Endodermal cell (in vitro differentiated cells): ENCODE measurements around the gene GAB3. TPM values are rescaled to one million over a fixed set of nuclear protein-coding genes. Genes with fewer than 3 reads are reported as not detected.
"Not testable (repeated sequence)": the region's sequence is repeated elsewhere in the genome, so short reads cannot be mapped to it uniquely, and the experiment has no call there.

ENCODE experiments used
- DNase-seq: peaks from one replicate; pipeline ENCODE4 v3.0.0-alpha.2; 2017
- H3K27ac ChIP-seq: 2 replicates; pipeline ENCODE4 v1.5.1; 2013; ENCODE audit warnings: mild to moderate bottlenecking, low read depth, low read length, moderate library complexity
- H3K27me3 ChIP-seq: 2 replicates; pipeline ENCODE4 v1.6.1; 2013; ENCODE audit warnings: mild to moderate bottlenecking, low read length, moderate library complexity; ENCODE audit not compliant: insufficient read depth, control insufficient read depth, poor library complexity, severe bottlenecking
- H3K36me3 ChIP-seq: 2 replicates; pipeline ENCODE4 v1.7.0; 2013; ENCODE audit warnings: mild to moderate bottlenecking, low read length, moderate library complexity; ENCODE audit not compliant: control insufficient read depth, insufficient read depth
- H3K4me1 ChIP-seq: one replicate; pipeline ENCODE4 v1.7.0; 2013; ENCODE audit warnings: low read length; ENCODE audit not compliant: control insufficient read depth, insufficient read depth
- H3K4me3 ChIP-seq: 2 replicates; pipeline ENCODE4 v1.5.1; 2013; ENCODE audit warnings: mild to moderate bottlenecking, low read length, moderate library complexity
- H3K9ac ChIP-seq: 2 replicates; pipeline ENCODE4 v1.6.1; 2013; ENCODE audit warnings: mild to moderate bottlenecking, low read length, moderate library complexity; ENCODE audit not compliant: poor library complexity, severe bottlenecking; ENCODE audit errors: extremely low read depth
- H3K9me3 ChIP-seq: 2 replicates; pipeline ENCODE4 v1.6.1; 2013; ENCODE audit warnings: mild to moderate bottlenecking, low read length, moderate library complexity; ENCODE audit not compliant: control insufficient read depth
- H3K27ac Mint-ChIP-seq: 2 replicates; pipeline ENCODE4 v1.8.0; 2020; ENCODE audit warnings: mixed read lengths
- H3K27me3 Mint-ChIP-seq: 2 replicates; pipeline ENCODE4 v1.8.0; 2021; ENCODE audit warnings: mild to moderate bottlenecking, mixed read lengths; ENCODE audit not compliant: insufficient read depth
- H3K36me3 Mint-ChIP-seq: 2 replicates; pipeline ENCODE4 v1.8.0; 2020; ENCODE audit warnings: low read depth, mixed read lengths
- H3K4me1 Mint-ChIP-seq: 2 replicates; pipeline ENCODE4 v1.8.0; 2020; ENCODE audit warnings: mixed read lengths
- H3K4me3 Mint-ChIP-seq: 2 replicates; pipeline ENCODE4 v1.8.0; 2020; ENCODE audit warnings: mild to moderate bottlenecking, moderate library complexity, mixed read lengths
- H3K9me3 Mint-ChIP-seq: 2 replicates; pipeline ENCODE4 v1.8.0; 2020; ENCODE audit warnings: mild to moderate bottlenecking, mixed read lengths
- WGBS, 2 experiments: methylation state at CpG; one replicate each; pipeline versions ENCODE4 v1.1.5 to v1.1.7; 2013; ENCODE audit warnings: missing lambda C conversion rate in 2 of 2, mixed read lengths in 1 of 2; ENCODE audit not compliant: insufficient coverage in 1 of 2, insufficient read length in 1 of 2; 5-methylcytosine and 5-hydroxymethylcytosine counted together
- total RNA-seq, 2 donors: library from RNA; stranded (reverse); fragmentation: NEBNext Ultra II Directional in 1 of 2; extraction: Animal tissue kit (Norgen Biotek cat#: 25700) in 1 of 2; gene quantifications; 2 replicates in 1 of 2; 3 replicates in 1 of 2; pipeline ENCODE4 v1.2.1, GENCODE V29; 2021
- TF ChIP-seq, protein P1 (sequence below): fragments of 200-600 bp; sonication (generic); conservative IDR thresholded peaks from 2 replicates; pipeline ENCODE4 v1.5.0; 2021; ENCODE audit warnings: antibody characterized with exemption, mild to moderate bottlenecking

Gene GAB3
- total RNA-seq, 2 donors from 2014 or later, result 0.13 to 0.55 TPM

DNA sequence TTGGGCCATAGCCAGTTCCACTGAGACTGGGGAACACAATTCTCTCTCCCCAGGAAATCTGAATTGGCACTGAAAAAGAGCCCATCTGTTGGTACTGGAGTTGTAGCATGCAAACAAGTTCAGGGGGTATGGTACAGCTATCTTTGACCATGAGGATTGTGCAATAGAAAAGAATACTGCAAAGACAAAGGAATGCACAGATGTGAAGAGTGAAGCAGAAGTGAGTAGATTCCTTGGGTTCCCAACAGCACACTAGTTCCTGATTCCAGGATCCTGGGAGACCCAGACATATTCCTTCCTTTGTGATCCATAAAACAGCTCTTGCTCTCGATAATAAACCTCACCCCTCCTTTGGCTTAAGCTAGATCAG is 54.2 kb downstream of the GAB3 start:
- H3K9ac ChIP-seq, result no peak overlapping the region
- H3K4me3 Mint-ChIP-seq, result no peak overlapping the region
- no peaks in the 10 kb centered on the region for H3K9me3 ChIP-seq
- no peak overlapping the region for H3K27ac Mint-ChIP-seq
- H3K27me3 ChIP-seq, result no peaks in the 10 kb centered on the region
- DNase-seq, result no peak
- WGBS, 2 experiments, result 85% methylated on average over 1 of the region's 1 CpG; no CpG with 5 or more reads in 1 of the 2 experiments
- no peaks in the 10 kb centered on the region for H3K36me3 Mint-ChIP-seq
- TF ChIP-seq, protein P1, sequence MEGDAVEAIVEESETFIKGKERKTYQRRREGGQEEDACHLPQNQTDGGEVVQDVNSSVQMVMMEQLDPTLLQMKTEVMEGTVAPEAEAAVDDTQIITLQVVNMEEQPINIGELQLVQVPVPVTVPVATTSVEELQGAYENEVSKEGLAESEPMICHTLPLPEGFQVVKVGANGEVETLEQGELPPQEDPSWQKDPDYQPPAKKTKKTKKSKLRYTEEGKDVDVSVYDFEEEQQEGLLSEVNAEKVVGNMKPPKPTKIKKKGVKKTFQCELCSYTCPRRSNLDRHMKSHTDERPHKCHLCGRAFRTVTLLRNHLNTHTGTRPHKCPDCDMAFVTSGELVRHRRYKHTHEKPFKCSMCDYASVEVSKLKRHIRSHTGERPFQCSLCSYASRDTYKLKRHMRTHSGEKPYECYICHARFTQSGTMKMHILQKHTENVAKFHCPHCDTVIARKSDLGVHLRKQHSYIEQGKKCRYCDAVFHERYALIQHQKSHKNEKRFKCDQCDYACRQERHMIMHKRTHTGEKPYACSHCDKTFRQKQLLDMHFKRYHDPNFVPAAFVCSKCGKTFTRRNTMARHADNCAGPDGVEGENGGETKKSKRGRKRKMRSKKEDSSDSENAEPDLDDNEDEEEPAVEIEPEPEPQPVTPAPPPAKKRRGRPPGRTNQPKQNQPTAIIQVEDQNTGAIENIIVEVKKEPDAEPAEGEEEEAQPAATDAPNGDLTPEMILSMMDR, result no peak
- H3K4me1 Mint-ChIP-seq, result no peaks in the 10 kb centered on the region
- H3K4me3 ChIP-seq, result no peak overlapping the region
- no peaks in the 10 kb centered on the region for H3K4me1 ChIP-seq
- H3K9me3 Mint-ChIP-seq, result peaks cover 51% of the 10 kb centered on the region
- no peaks in the 10 kb centered on the region for H3K36me3 ChIP-seq
- no peaks in the 10 kb centered on the region for H3K27me3 Mint-ChIP-seq
- no peak overlapping the region for H3K27ac ChIP-seq

- Histone ChIP-seq H3K4me1 (no peaks in the 10 kb centered on the region), H3K27me3 (no peaks in the 10 kb centered on the region), H3K4me3 (no peak overlapping the region), H3K9me3 (no peaks in the 10 kb centered on the region), H3K27ac (no peak overlapping the region), H3K36me3 (no peaks in the 10 kb centered on the region), H3K9ac (no peak overlapping the region)
- DNase-seq, result no peak
- WGBS, 2 experiments, result 83 to 94% methylated on average over 2 to 5 of the region's 8 CpGs
- TF ChIP-seq, protein P1, result no peak
- no peaks in the 10 kb centered on the region for H3K36me3 Mint-ChIP-seq
- H3K27me3 Mint-ChIP-seq, result no peaks in the 10 kb centered on the region
- peaks cover 51% of the 10 kb centered on the region for H3K9me3 Mint-ChIP-seq
- H3K4me3 Mint-ChIP-seq, result no peak overlapping the region
- H3K4me1 Mint-ChIP-seq, result no peaks in the 10 kb centered on the region
- no peak overlapping the region for H3K27ac Mint-ChIP-seq
These were observed 54.8 kb downstream of the GAB3 start for GRCh38 chrX:154695911-154696675.

DNA sequence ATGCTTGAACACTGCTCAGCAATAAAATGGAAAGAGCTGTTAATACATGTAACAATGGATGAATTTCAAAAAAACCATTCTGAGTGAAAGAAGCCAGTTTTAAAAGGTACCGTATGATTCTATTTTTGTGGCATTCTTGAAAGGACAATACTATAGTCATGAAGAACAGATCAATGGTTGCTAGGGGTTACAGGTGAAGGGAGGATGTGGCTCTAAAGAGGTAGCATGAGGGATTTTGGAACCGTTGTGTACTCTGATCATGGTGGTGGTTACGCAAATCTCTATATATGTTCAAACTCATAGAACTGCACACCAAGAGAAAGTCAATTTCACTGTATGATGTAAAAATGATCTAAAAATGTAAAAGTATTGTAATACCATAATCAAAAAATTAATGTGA is 57.5 kb downstream of the GAB3 start:
- no peaks in the 10 kb centered on the region for H3K27me3 ChIP-seq
- TF ChIP-seq, protein P1, result no peak
- H3K9ac ChIP-seq, result no peak overlapping the region
- Mint-ChIP-seq H3K27ac (no peak overlapping the region), H3K4me1 (no peaks in the 10 kb centered on the region), H3K9me3 (peaks cover 50% of the 10 kb centered on the region), H3K27me3 (no peaks in the 10 kb centered on the region), H3K4me3 (no peak overlapping the region), H3K36me3 (no peaks in the 10 kb centered on the region)
- WGBS, 2 experiments, result 95% methylated on average over 1 of the region's 3 CpGs; no CpG with 5 or more reads in 1 of the 2 experiments
- H3K9me3 ChIP-seq, result no peaks in the 10 kb centered on the region
- H3K27ac ChIP-seq, result no peak overlapping the region
- H3K4me3 ChIP-seq, result no peak overlapping the region
- no peaks in the 10 kb centered on the region for H3K4me1 ChIP-seq
- no peaks in the 10 kb centered on the region for H3K36me3 ChIP-seq
- DNase-seq, result no peak

DNA sequence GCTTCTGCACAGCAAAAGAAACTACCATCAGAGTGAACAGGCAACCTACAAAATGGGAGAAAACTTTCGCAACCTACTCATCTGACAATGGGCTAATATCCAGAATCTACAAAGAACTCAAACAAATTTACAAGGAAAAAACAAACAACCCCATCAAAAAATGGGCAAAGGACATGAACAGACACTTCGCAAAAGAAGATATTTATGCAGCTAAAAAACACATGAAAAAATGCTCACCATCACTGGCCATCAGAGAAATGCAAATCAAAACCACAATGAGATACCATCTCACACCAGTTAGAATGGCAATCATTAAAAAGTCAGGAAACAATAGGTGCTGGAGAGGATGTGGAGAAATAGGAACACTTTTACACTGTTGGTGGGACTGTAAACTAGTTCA is 60.4 kb downstream of the GAB3 start:
- not testable (repeated sequence) for H3K36me3 ChIP-seq, H3K27me3 ChIP-seq, H3K27ac ChIP-seq, H3K4me3 Mint-ChIP-seq, H3K4me1 ChIP-seq, H3K9me3 ChIP-seq, H3K4me3 ChIP-seq, H3K27me3 Mint-ChIP-seq, DNase-seq, H3K27ac Mint-ChIP-seq, H3K4me1 Mint-ChIP-seq, H3K9ac ChIP-seq, H3K36me3 Mint-ChIP-seq
- WGBS, 2 experiments, result 100% methylated on average over 1 of the region's 2 CpGs; no CpG with 5 or more reads in 1 of the 2 experiments
- peaks cover 44% of the 10 kb centered on the region for H3K9me3 Mint-ChIP-seq

GRCh38 chrX:154672084-154672483 is 78.8 kb downstream of the GAB3 start:
- not testable (repeated sequence) for H3K36me3 ChIP-seq, H3K4me1 Mint-ChIP-seq, H3K27ac ChIP-seq, H3K9ac ChIP-seq, H3K4me3 ChIP-seq, H3K27ac Mint-ChIP-seq, H3K36me3 Mint-ChIP-seq, DNase-seq, H3K4me3 Mint-ChIP-seq, H3K27me3 Mint-ChIP-seq, H3K9me3 ChIP-seq, H3K27me3 ChIP-seq, H3K4me1 ChIP-seq
- peaks cover 77% of the 10 kb centered on the region for H3K9me3 Mint-ChIP-seq
